Chondrocyte (in vitro differentiated cells): ENCODE data around the gene SFT2D2. TPM values are rescaled to one million over a fixed set of nuclear protein-coding genes. Genes with fewer than 3 reads are reported as not detected.
"Not testable (repeated sequence)": the region's sequence is repeated elsewhere in the genome, so short reads cannot be mapped to it uniquely, and the experiment has no call there.

Experiments
- DNase-seq: peaks from one replicate; pipeline ENCODE4 v3.0.0; 2021; ENCODE audit warnings: mixed read lengths, low spot score
- H3K27ac Mint-ChIP-seq: one replicate; pipeline ENCODE4 v1.8.0; 2021; ENCODE audit warnings: mild to moderate bottlenecking, moderate library complexity, mixed read lengths; ENCODE audit not compliant: unreplicated experiment
- H3K27me3 Mint-ChIP-seq: 2 replicates; pipeline ENCODE4 v1.8.0; 2021; ENCODE audit warnings: low read depth, mixed read lengths
- H3K36me3 Mint-ChIP-seq: 2 replicates; pipeline ENCODE4 v1.8.0; 2021; ENCODE audit warnings: low read depth, mixed read lengths
- H3K4me1 Mint-ChIP-seq: 2 replicates; pipeline ENCODE4 v1.8.0; 2021; ENCODE audit warnings: low read depth, mild to moderate bottlenecking, mixed read lengths
- H3K4me3 Mint-ChIP-seq: one replicate; pipeline ENCODE4 v1.8.0; 2021; ENCODE audit warnings: mild to moderate bottlenecking, moderate library complexity, mixed read lengths; ENCODE audit not compliant: unreplicated experiment
- H3K9me3 Mint-ChIP-seq: 2 replicates; pipeline ENCODE4 v1.8.0; 2021; ENCODE audit warnings: low read depth, mixed read lengths
- CTCF ChIP-seq: fragments of 200-600 bp; sonication (generic); IDR thresholded peaks from 2 replicates; pipeline ENCODE4 v1.5.0; 2021; ENCODE audit warnings: antibody characterized with exemption, mild to moderate bottlenecking, moderate library complexity
- long read RNA-seq: library from polyadenylated mRNA; stranded (forward); transcript quantifications from one replicate; pipeline ENCODE4 v2.0.0, GENCODE V29; 2021
- total RNA-seq: library from RNA; stranded (reverse); gene quantifications from 3 replicates; pipeline ENCODE4 v1.2.1, GENCODE V29; 2021

SFT2D2 gene
- 70.8 to 81.9 TPM (median 72.9 TPM) in 3 replicates for total RNA-seq
- long read RNA-seq, full-length matches to known transcripts, result 6 of 13 reads
- long read RNA-seq, partial matches to known transcripts, result 0 of 13 reads
- long read RNA-seq, other reads (novel, unspliced or antisense), result 7 of 13 reads

- DNase-seq, result peak; percentile 90
- H3K27me3 Mint-ChIP-seq, result no peaks in the 10 kb centered on the region
These were observed at the start of gene SFT2D2 for GRCh38 chr1:168225476-168226190. TSS of gene SFT2D2 (plus strand) at chr1:168226004. CDS start at chr1:168226080, 76 bp downstream.

GRCh38 chr1:168178227-168178637, 47.6 kb upstream of the SFT2D2 start:
- no peaks in the 10 kb centered on the region for H3K4me1 Mint-ChIP-seq
- no peak overlapping the region for H3K27ac Mint-ChIP-seq
- peaks cover 3% of the 10 kb centered on the region for H3K9me3 Mint-ChIP-seq
- no peaks in the 10 kb centered on the region for H3K36me3 Mint-ChIP-seq
- DNase-seq, result no peak
- no peak overlapping the region for H3K4me3 Mint-ChIP-seq
- TF ChIP-seq CTCF, result no peak
- H3K27me3 Mint-ChIP-seq, result no peaks in the 10 kb centered on the region

More at GRCh38 chr1:168225476-168226190, at the start of gene SFT2D2:
- TF ChIP-seq CTCF, result no peak
- Mint-ChIP-seq H3K27ac (peak within 1 kb of the TSS; percentile 98), H3K4me1 (peaks cover 50% of the 10 kb centered on the region), H3K9me3 (peaks cover 10% of the 10 kb centered on the region), H3K36me3 (no peaks in the 10 kb centered on the region), H3K4me3 (peak within 1 kb of the TSS; percentile 94)

- H3K36me3 Mint-ChIP-seq, result no peaks in the 10 kb centered on the region
- H3K27ac Mint-ChIP-seq, result no peak within 1 kb of the TSS
- peaks cover 3% of the 10 kb centered on the region for H3K4me1 Mint-ChIP-seq
- H3K4me3 Mint-ChIP-seq, result no peak within 1 kb of the TSS
- TF ChIP-seq CTCF, result peak; percentile 82
- peaks cover 3% of the 10 kb centered on the region for H3K9me3 Mint-ChIP-seq
- peak; percentile 97 for DNase-seq
- no peaks in the 10 kb centered on the region for H3K27me3 Mint-ChIP-seq
These were observed 47.0 kb upstream of the SFT2D2 start, which contains the start of gene TIPRL for GRCh38 chr1:168178638-168179437. TSS of gene TIPRL (plus strand) at chr1:168178962. CDS start at chr1:168179078, 116 bp downstream.

- H3K36me3 Mint-ChIP-seq, result no peaks in the 10 kb centered on the region
- peaks cover 3% of the 10 kb centered on the region for H3K9me3 Mint-ChIP-seq
- H3K4me1 Mint-ChIP-seq, result peaks cover 4% of the 10 kb centered on the region
- H3K27me3 Mint-ChIP-seq, result no peaks in the 10 kb centered on the region
- H3K4me3 Mint-ChIP-seq, result no peak overlapping the region
- no peak for TF ChIP-seq CTCF
- DNase-seq, result no peak
- no peak overlapping the region for H3K27ac Mint-ChIP-seq
These were observed 46.2 kb upstream of the SFT2D2 start for GRCh38 chr1:168179438-168180147.

- H3K36me3 Mint-ChIP-seq, result no peaks in the 10 kb centered on the region
- no peak overlapping the region for H3K4me3 Mint-ChIP-seq
- no peak for TF ChIP-seq CTCF
- no peak overlapping the region for H3K27ac Mint-ChIP-seq
- no peaks in the 10 kb centered on the region for H3K27me3 Mint-ChIP-seq
- DNase-seq, result no peak
- peaks cover 4% of the 10 kb centered on the region for H3K4me1 Mint-ChIP-seq
- H3K9me3 Mint-ChIP-seq, result peaks cover 3% of the 10 kb centered on the region
These were observed 45.7 kb upstream of the SFT2D2 start for GRCh38 chr1:168180148-168180524.

GRCh38 chr1:168181063-168181720, 44.6 kb upstream of the SFT2D2 start:
- not testable (repeated sequence) for H3K4me3 Mint-ChIP-seq, DNase-seq, H3K36me3 Mint-ChIP-seq, H3K4me1 Mint-ChIP-seq, H3K27me3 Mint-ChIP-seq, H3K9me3 Mint-ChIP-seq
- peak overlapping the region; percentile 54 for H3K27ac Mint-ChIP-seq
